H9 (cell line): ENCODE measurements around the gene PDK2. TPM values are rescaled to one million over a fixed set of nuclear protein-coding genes. Genes with fewer than 3 reads are reported as not detected.
A peak's percentile ranks its signal among the peaks of the same experiment; 100 is the strongest.

Source experiments
- DNase-seq: peaks from one replicate; pipeline ENCODE4 v3.0.0-alpha.2; 2017
- H2AFZ ChIP-seq: one replicate; pipeline ENCODE4 v1.6.1; 2013; ENCODE audit warnings: mild to moderate bottlenecking, low read length, control low read depth, moderate library complexity
- H2AK5ac ChIP-seq: 2 replicates; pipeline ENCODE4 v1.6.1; 2013; ENCODE audit warnings: low read length, control low read depth, mixed read lengths; ENCODE audit not compliant: insufficient read length
- H2BK120ac ChIP-seq: one replicate; pipeline ENCODE4 v1.6.1; 2013; ENCODE audit warnings: low read depth, mild to moderate bottlenecking, low read length, control low read depth, inconsistent platforms; ENCODE audit not compliant: poor library complexity, severe bottlenecking
- H2BK12ac ChIP-seq: 2 replicates; pipeline ENCODE4 v1.6.1; 2013; ENCODE audit warnings: low read length, control low read depth, mixed read lengths, low read depth; ENCODE audit not compliant: insufficient read length
- H2BK15ac ChIP-seq: 2 replicates; pipeline ENCODE4 v1.6.1; 2013; ENCODE audit warnings: low read depth, low read length, control low read depth
- H2BK20ac ChIP-seq: one replicate; pipeline ENCODE4 v1.6.1; 2013; ENCODE audit warnings: low read depth, mild to moderate bottlenecking, low read length, control low read depth, inconsistent platforms; ENCODE audit not compliant: poor library complexity, severe bottlenecking
- H2BK5ac ChIP-seq: 2 replicates; pipeline ENCODE4 v1.6.1; 2013; ENCODE audit warnings: low read length, control low read depth, mixed read lengths; ENCODE audit not compliant: insufficient read length
- H3K14ac ChIP-seq: 2 replicates; pipeline ENCODE4 v1.6.1; 2013; ENCODE audit warnings: low read length, control low read depth; ENCODE audit not compliant: insufficient read depth
- H3K18ac ChIP-seq: 2 replicates; pipeline ENCODE4 v1.6.1; 2013; ENCODE audit warnings: low read depth, mild to moderate bottlenecking, mixed read lengths, low read length, control low read depth; ENCODE audit not compliant: insufficient read length
- H3K23ac ChIP-seq: 2 replicates; pipeline ENCODE4 v1.6.1; 2013; ENCODE audit warnings: low read length, control low read depth, mixed read lengths, low read depth; ENCODE audit not compliant: insufficient read length
- H3K23me2 ChIP-seq: 2 replicates; pipeline ENCODE4 v1.6.1; 2013; ENCODE audit warnings: low read depth, mild to moderate bottlenecking, mixed read lengths, low read length, control low read depth; ENCODE audit not compliant: insufficient read length, poor library complexity, severe bottlenecking
- H3K27ac ChIP-seq: 2 replicates; pipeline ENCODE4 v1.5.1; 2013; ENCODE audit warnings: low read length, control low read depth, mixed read lengths, low read depth; ENCODE audit not compliant: insufficient read length
- H3K27me3 ChIP-seq: 2 replicates; pipeline ENCODE4 v1.6.1; 2013; ENCODE audit warnings: low read length, control low read depth, inconsistent platforms; ENCODE audit not compliant: insufficient read depth
- H3K4ac ChIP-seq: 2 replicates; pipeline ENCODE4 v1.6.1; 2013; ENCODE audit warnings: low read depth, mild to moderate bottlenecking, control low read depth, inconsistent platforms, low read length, moderate library complexity
- H3K4me1 ChIP-seq: 2 replicates; pipeline ENCODE4 v1.6.1; 2013; ENCODE audit warnings: low read length, control low read depth, inconsistent platforms; ENCODE audit not compliant: insufficient read depth
- H3K4me2 ChIP-seq: 2 replicates; pipeline ENCODE4 v1.6.1; 2013; ENCODE audit warnings: low read length, control low read depth, mixed read lengths; ENCODE audit not compliant: insufficient read length, insufficient read depth
- H3K56ac ChIP-seq: 2 replicates; pipeline ENCODE4 v1.6.1; 2013; ENCODE audit warnings: low read depth, mild to moderate bottlenecking, mixed read lengths, low read length, control low read depth; ENCODE audit not compliant: insufficient read length
- H3K79me1 ChIP-seq: 2 replicates; pipeline ENCODE4 v1.6.1; 2013; ENCODE audit warnings: low read depth, mild to moderate bottlenecking, moderate library complexity, low read length, control low read depth, inconsistent platforms; ENCODE audit not compliant: insufficient read depth, poor library complexity, severe bottlenecking
- H3K79me2 ChIP-seq: 2 replicates; pipeline ENCODE4 v1.6.1; 2013; ENCODE audit warnings: low read length, control low read depth, inconsistent platforms; ENCODE audit not compliant: insufficient read depth
- H3K9ac ChIP-seq: 2 replicates; pipeline ENCODE4 v1.6.1; 2013; ENCODE audit warnings: low read length, control low read depth, mixed read lengths; ENCODE audit not compliant: insufficient read length; ENCODE audit errors: extremely low read depth
- H3K9me3 ChIP-seq: one replicate; pipeline ENCODE4 v1.6.1; 2013; ENCODE audit warnings: low read depth, low read length, inconsistent platforms; ENCODE audit not compliant: control insufficient read depth
- H3T11ph ChIP-seq: one replicate; pipeline ENCODE4 v1.6.1; 2013; ENCODE audit warnings: mild to moderate bottlenecking, low read length, control low read depth, inconsistent platforms
- H4K20me1 ChIP-seq: one replicate; pipeline ENCODE4 v1.6.1; 2013; ENCODE audit not compliant: control insufficient read depth, insufficient read length, insufficient read depth
- H4K5ac ChIP-seq: 2 replicates; pipeline ENCODE4 v1.6.1; 2013; ENCODE audit warnings: low read depth, mild to moderate bottlenecking, mixed read lengths, low read length, control low read depth; ENCODE audit not compliant: insufficient read length
- H4K8ac ChIP-seq: replicated peaks from 2 replicates; pipeline ENCODE4 v1.6.1; 2013; ENCODE audit warnings: low read length, control low read depth, mixed read lengths, low read depth; ENCODE audit not compliant: insufficient read length
- H4K91ac ChIP-seq: 2 replicates; pipeline ENCODE4 v1.6.1; 2013; ENCODE audit warnings: low read depth, mild to moderate bottlenecking, moderate library complexity, mixed read lengths, low read length, control low read depth; ENCODE audit not compliant: insufficient read length
- H3K27ac Mint-ChIP-seq, 3 experiments: 2 replicates in 2 of 3; 3 replicates in 1 of 3; pipeline ENCODE4 v1.8.0; 2020 to 2021; ENCODE audit warnings: mixed read lengths in 3 of 3, mild to moderate bottlenecking in 1 of 3, moderate library complexity in 1 of 3
- H3K27me3 Mint-ChIP-seq: 2 replicates; pipeline ENCODE4 v1.8.0; 2021; ENCODE audit warnings: low read depth, mild to moderate bottlenecking, moderate library complexity, mixed read lengths
- H3K36me3 Mint-ChIP-seq, 3 experiments: 2 replicates in 2 of 3; 3 replicates in 1 of 3; pipeline ENCODE4 v1.8.0; 2020 to 2021; ENCODE audit warnings: low read depth in 3 of 3, mixed read lengths in 3 of 3; ENCODE audit not compliant: insufficient read depth in 1 of 3
- H3K4me1 Mint-ChIP-seq, 2 experiments: 2 replicates each; pipeline ENCODE4 v1.8.0; 2020; ENCODE audit warnings: mixed read lengths in 2 of 2
- H3K4me3 Mint-ChIP-seq, 2 experiments: 2 replicates in 1 of 2; 3 replicates in 1 of 2; pipeline ENCODE4 v1.8.0; 2020 to 2021; ENCODE audit warnings: mild to moderate bottlenecking in 2 of 2, mixed read lengths in 2 of 2, moderate library complexity in 1 of 2
- H3K9me3 Mint-ChIP-seq, 2 experiments: 2 replicates in 1 of 2; 3 replicates in 1 of 2; pipeline ENCODE4 v1.8.0; 2020; ENCODE audit warnings: mild to moderate bottlenecking in 2 of 2, mixed read lengths in 2 of 2, moderate library complexity in 1 of 2
- WGBS: extraction: QIAGEN DNeasy Blood & Tissue Kit; methylation state at CpG from one replicate; pipeline ENCODE4 v1.1.7; 2013; ENCODE audit warnings: missing lambda C conversion rate, low lambda C conversion rate, mixed read lengths; ENCODE audit not compliant: insufficient read length; ENCODE audit errors: extremely low coverage; 5-methylcytosine and 5-hydroxymethylcytosine counted together
- long read RNA-seq: library from polyadenylated mRNA; unstranded; transcript quantifications from one replicate; pipeline ENCODE4 v2.0.0, GENCODE V29; 2020
- total RNA-seq: library from RNA; stranded (reverse); gene quantifications from 2 replicates; pipeline ENCODE4 v1.2.1, GENCODE V29; 2021
- TF ChIP-seq, protein P1 (sequence below): fragments of 200-600 bp; sonication (generic); conservative IDR thresholded peaks from 3 replicates; pipeline ENCODE4 v1.8.0; 2021; ENCODE audit warnings: antibody characterized with exemption, mild to moderate bottlenecking

PDK2 gene
- 16.2 and 19.9 TPM in 2 replicates for total RNA-seq
- long read RNA-seq, transcript PDK2-203 (11 exons, 3,440 nt) = major isoform, 109 of 132 reads
- long read RNA-seq, partial matches to known transcripts = 15 of 132 reads
- long read RNA-seq, other reads (novel, unspliced or antisense) = 5 of 132 reads

DNA sequence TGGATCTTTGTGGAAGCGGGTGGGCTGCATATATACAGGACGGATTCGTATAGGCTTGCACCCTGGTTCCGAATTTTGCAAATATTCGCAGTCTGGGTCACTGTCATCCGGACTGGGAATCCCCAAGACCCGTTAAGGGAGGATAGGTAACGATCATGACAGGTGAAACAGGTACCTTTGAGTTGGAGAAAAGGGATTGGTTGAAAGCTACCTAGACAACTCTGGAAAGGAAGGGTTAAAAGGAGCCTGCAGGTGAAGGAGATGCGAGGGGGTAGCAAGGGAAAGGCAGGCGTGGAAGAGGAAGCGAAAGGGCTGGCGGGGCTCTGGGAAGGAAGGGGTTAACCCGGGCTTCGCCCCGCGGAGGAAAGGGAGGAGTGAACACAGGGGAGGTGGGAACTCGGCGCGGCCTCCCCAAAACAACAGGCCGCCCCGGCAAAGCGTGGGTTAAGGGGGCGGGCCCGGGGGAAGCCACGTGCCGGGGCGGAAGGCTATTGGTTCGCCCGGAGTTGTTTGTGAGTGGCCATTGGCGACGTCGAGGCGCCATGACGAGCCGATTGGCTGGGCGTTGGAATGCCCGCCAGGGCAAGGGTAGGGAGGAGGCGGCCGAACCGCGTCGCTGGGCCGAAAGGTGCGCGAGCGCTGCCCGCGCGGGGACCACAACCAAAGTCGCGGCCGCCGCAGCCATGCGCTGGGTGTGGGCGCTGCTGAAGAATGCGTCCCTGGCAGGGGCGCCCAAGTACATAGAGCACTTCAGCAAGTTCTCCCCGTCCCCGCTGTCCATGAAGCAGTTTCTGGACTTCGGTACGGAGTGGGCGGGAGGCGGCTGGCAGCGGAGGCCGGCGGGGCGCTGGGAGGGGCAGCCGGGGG is at the start of gene PDK2:
Gene PDK2 (plus strand): TSS at position 599 of the 867 bp plus-strand sequence. CDS start 85 bp downstream, at position 684.
- TF ChIP-seq, protein P1, sequence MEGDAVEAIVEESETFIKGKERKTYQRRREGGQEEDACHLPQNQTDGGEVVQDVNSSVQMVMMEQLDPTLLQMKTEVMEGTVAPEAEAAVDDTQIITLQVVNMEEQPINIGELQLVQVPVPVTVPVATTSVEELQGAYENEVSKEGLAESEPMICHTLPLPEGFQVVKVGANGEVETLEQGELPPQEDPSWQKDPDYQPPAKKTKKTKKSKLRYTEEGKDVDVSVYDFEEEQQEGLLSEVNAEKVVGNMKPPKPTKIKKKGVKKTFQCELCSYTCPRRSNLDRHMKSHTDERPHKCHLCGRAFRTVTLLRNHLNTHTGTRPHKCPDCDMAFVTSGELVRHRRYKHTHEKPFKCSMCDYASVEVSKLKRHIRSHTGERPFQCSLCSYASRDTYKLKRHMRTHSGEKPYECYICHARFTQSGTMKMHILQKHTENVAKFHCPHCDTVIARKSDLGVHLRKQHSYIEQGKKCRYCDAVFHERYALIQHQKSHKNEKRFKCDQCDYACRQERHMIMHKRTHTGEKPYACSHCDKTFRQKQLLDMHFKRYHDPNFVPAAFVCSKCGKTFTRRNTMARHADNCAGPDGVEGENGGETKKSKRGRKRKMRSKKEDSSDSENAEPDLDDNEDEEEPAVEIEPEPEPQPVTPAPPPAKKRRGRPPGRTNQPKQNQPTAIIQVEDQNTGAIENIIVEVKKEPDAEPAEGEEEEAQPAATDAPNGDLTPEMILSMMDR = no peak
- Histone ChIP-seq H3T11ph (no peak within 1 kb of the TSS), H3K4me2 (peak within 1 kb of the TSS; percentile 89), H4K20me1 (no peaks in the 10 kb centered on the region), H3K23me2 (peaks cover 12% of the 10 kb centered on the region), H3K9ac (peak within 1 kb of the TSS; percentile 21), H4K5ac (no peak within 1 kb of the TSS), H2AFZ (no peak within 1 kb of the TSS), H2BK20ac (no peak within 1 kb of the TSS), H3K23ac (no peak within 1 kb of the TSS), H4K8ac (no peak within 1 kb of the TSS), H3K56ac (no peak within 1 kb of the TSS), H3K18ac (no peak within 1 kb of the TSS), H3K9me3 (no peaks in the 10 kb centered on the region), H3K14ac (no peak within 1 kb of the TSS), H2BK120ac (no peak within 1 kb of the TSS), H2BK5ac (no peak within 1 kb of the TSS), H4K91ac (no peak within 1 kb of the TSS), H3K79me2 (no peaks in the 10 kb centered on the region), H3K27ac (no peak within 1 kb of the TSS), H3K4me1 (no peaks in the 10 kb centered on the region), H3K4ac (no peak within 1 kb of the TSS), H3K79me1 (no peaks in the 10 kb centered on the region), H2AK5ac (no peak within 1 kb of the TSS), H2BK12ac (no peak within 1 kb of the TSS), H2BK15ac (no peak within 1 kb of the TSS), H3K27me3 (no peaks in the 10 kb centered on the region)
- Mint-ChIP-seq H3K36me3 (peaks cover 0 to 8% (median 0%) of the 10 kb centered on the region in 3 experiments; a peak in 4 of 7 replicates), H3K4me1 (peaks cover 14 to 24% of the 10 kb centered on the region in 2 experiments), H3K27me3 (peaks cover 2% of the 10 kb centered on the region; the same call in 1 of the 2 replicates), H3K27ac (peak within 1 kb of the TSS; percentile 34 to 47 (median 42); a peak in 3 of 7 replicates), H3K4me3 (peak within 1 kb of the TSS; percentile 93 to 99), H3K9me3 (no peaks in the 10 kb centered on the region)
- peak; percentile 99 for DNase-seq
- WGBS = no CpG with 5 or more reads among the region's 68 CpGs
